ENCODE results near the gene MICAL1.

The MICAL1 gene, protein sequence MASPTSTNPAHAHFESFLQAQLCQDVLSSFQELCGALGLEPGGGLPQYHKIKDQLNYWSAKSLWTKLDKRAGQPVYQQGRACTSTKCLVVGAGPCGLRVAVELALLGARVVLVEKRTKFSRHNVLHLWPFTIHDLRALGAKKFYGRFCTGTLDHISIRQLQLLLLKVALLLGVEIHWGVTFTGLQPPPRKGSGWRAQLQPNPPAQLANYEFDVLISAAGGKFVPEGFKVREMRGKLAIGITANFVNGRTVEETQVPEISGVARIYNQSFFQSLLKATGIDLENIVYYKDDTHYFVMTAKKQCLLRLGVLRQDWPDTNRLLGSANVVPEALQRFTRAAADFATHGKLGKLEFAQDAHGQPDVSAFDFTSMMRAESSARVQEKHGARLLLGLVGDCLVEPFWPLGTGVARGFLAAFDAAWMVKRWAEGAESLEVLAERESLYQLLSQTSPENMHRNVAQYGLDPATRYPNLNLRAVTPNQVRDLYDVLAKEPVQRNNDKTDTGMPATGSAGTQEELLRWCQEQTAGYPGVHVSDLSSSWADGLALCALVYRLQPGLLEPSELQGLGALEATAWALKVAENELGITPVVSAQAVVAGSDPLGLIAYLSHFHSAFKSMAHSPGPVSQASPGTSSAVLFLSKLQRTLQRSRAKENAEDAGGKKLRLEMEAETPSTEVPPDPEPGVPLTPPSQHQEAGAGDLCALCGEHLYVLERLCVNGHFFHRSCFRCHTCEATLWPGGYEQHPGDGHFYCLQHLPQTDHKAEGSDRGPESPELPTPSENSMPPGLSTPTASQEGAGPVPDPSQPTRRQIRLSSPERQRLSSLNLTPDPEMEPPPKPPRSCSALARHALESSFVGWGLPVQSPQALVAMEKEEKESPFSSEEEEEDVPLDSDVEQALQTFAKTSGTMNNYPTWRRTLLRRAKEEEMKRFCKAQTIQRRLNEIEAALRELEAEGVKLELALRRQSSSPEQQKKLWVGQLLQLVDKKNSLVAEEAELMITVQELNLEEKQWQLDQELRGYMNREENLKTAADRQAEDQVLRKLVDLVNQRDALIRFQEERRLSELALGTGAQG

DNA sequence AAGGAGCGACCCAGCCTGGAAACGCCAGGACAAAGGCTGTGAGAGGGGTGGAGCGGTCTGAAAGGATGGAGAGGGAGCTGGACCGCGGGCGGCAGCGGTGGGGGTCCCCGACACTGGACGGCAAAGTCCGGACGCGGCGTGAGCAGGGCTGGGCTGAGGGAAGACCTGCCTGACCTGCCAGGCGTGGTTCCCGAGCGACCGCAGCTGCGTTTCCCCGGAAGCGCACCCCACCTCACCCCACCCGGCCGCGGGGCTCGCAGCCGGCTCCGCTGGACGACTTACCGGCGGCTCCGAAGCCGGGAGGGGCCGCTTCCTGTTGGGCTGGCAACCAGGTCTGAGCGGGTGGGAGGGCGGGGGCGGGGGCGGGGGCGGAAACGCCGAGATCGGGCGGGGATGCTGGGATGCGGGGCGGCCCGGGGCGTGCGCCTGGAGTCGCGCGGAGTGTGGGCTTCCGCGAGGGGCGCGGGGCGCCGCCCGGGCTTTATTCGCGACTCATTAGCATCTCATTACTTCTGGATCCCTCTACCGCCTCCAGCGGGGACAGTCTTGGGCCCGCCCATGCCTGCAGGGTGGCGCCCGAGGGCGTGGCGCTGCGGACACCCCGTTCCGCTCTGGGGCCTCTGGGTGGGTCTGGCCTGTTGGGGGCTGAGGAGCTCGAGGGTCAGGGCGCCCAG, at the start of gene MICAL1:
Gene MICAL1 (minus strand): TSS at position 336 of the 674 bp plus-strand sequence. CDS start 1,576 bp downstream, outside the sequence.
- Histone ChIP-seq H3K36me3 (ENCODE audit: insufficient read depth) (no peaks in the 10 kb centered on the region), H3K4me2 (peak within 1 kb of the TSS; percentile 82), H3K4me1 (ENCODE audit: low read depth, poor library complexity, severe bottlenecking) (peaks cover 41% of the 10 kb centered on the region), H3K4me3 (IDR thresholded peaks at IDR 0.05; ENCODE audit: insufficient read depth, low read depth, low read length) (no peak within 1 kb of the TSS), H3K9ac (peak within 1 kb of the TSS; percentile 25; the same call in 1 of the 2 replicates), H4K20me1 (ENCODE audit: insufficient read depth) (no peaks in the 10 kb centered on the region), H2AFZ (ENCODE audit: low read depth) (peak within 1 kb of the TSS; percentile 38), H3K27me3 (ENCODE audit: insufficient read depth, low read depth) (no peaks in the 10 kb centered on the region), H3K79me2 (ENCODE audit: insufficient read depth, low read depth) (no peaks in the 10 kb centered on the region), H3K27ac (no peak within 1 kb of the TSS)
- TF ChIP-seq, protein P1, sequence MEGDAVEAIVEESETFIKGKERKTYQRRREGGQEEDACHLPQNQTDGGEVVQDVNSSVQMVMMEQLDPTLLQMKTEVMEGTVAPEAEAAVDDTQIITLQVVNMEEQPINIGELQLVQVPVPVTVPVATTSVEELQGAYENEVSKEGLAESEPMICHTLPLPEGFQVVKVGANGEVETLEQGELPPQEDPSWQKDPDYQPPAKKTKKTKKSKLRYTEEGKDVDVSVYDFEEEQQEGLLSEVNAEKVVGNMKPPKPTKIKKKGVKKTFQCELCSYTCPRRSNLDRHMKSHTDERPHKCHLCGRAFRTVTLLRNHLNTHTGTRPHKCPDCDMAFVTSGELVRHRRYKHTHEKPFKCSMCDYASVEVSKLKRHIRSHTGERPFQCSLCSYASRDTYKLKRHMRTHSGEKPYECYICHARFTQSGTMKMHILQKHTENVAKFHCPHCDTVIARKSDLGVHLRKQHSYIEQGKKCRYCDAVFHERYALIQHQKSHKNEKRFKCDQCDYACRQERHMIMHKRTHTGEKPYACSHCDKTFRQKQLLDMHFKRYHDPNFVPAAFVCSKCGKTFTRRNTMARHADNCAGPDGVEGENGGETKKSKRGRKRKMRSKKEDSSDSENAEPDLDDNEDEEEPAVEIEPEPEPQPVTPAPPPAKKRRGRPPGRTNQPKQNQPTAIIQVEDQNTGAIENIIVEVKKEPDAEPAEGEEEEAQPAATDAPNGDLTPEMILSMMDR (conservative IDR thresholded peaks at IDR 0.05; ENCODE audit: low read depth, low read length): no peak

DNA sequence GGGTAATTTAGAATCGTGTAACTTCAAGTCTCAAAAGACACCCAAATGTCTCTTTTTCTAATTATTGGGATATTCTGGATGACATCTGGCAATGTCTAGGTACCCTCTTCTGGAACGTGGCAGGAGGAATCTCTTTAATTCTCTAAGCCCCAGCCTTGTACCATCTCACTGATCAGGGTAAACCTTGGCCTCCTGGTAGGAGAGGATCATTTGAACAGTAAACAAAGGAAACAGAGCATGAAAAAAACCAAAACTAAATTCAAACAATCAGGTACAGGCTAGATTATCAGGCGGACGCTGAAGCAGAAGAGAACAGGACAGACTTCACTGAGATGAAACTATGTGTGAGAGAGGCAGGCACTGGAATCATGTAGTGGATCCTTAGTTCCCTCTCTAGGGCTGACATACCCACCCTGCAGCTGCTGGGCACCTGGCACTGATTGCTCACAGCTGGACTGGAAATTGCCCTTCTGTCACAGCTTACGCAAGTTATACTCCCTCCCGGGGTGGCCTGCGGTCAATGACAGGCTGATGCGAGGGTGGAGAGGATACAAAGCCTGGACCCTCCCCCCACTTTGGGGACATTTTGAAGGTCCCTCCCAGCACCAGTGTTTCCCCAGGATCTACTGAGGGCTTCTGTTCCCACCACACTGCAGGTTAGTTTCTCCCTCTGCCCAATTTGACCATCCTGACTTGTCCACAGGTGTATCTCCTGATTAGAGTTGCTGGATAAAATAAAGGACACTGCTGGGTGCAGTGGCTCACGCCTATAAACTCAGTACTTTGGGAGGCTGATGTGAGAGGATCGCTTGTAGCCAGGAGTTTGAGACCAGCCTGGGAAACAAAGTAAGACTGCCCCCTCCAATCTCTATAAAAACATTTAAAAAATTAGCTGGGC, 48.0 kb upstream of the MICAL1 start:
- no peak overlapping the region for H3K4me2 ChIP-seq
- H4K20me1 ChIP-seq (ENCODE audit: insufficient read depth): no peaks in the 10 kb centered on the region
- no peaks in the 10 kb centered on the region for H3K27me3 ChIP-seq (ENCODE audit: insufficient read depth, low read depth)
- H3K9ac ChIP-seq: no peak overlapping the region
- H3K27ac ChIP-seq: no peak overlapping the region
- H3K4me3 ChIP-seq (IDR thresholded peaks at IDR 0.05; ENCODE audit: insufficient read depth, low read depth, low read length): no peak overlapping the region
- H2AFZ ChIP-seq (ENCODE audit: low read depth): no peak overlapping the region
- no peaks in the 10 kb centered on the region for H3K4me1 ChIP-seq (ENCODE audit: low read depth, poor library complexity, severe bottlenecking)
- H3K79me2 ChIP-seq (ENCODE audit: insufficient read depth, low read depth): no peaks in the 10 kb centered on the region
- no peaks in the 10 kb centered on the region for H3K36me3 ChIP-seq (ENCODE audit: insufficient read depth)
- TF ChIP-seq, protein P1 (conservative IDR thresholded peaks at IDR 0.05; ENCODE audit: low read depth, low read length): no peak

DNA sequence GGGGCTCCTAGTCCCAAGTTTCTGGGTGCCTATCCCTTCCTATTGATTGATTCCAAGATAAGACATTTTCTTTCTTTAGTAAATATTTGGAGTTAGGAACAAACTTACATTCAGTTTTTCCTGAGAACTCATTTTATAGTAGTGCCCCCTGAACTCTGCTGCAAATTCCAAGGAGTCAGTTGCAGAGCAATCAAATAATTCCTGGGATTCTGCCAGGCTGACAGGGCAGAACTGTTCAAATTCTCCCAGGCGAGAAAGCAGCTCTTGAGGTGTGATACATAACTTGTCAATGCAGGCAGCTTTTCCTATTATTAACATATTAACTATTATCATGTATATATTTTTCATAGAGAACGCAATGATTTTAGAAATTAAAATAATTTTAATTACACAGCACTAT, 43.4 kb upstream of the MICAL1 start:
- H3K4me1 ChIP-seq (ENCODE audit: low read depth, poor library complexity, severe bottlenecking): no peaks in the 10 kb centered on the region
- H3K4me3 ChIP-seq (IDR thresholded peaks at IDR 0.05; ENCODE audit: insufficient read depth, low read depth, low read length): no peak overlapping the region

More for the DNA sequence above, 43.4 kb upstream of the MICAL1 start:
- no peaks in the 10 kb centered on the region for H3K79me2 ChIP-seq (ENCODE audit: insufficient read depth, low read depth)
- no peaks in the 10 kb centered on the region for H3K27me3 ChIP-seq (ENCODE audit: insufficient read depth, low read depth)
- H3K36me3 ChIP-seq (ENCODE audit: insufficient read depth): no peaks in the 10 kb centered on the region; the same call in 1 of the 2 replicates
- TF ChIP-seq, protein P1 (conservative IDR thresholded peaks at IDR 0.05; ENCODE audit: low read depth, low read length): no peak
- no peak overlapping the region for H3K4me2 ChIP-seq
- no peak overlapping the region for H3K27ac ChIP-seq
- no peak overlapping the region for H2AFZ ChIP-seq (ENCODE audit: low read depth)
- H4K20me1 ChIP-seq (ENCODE audit: insufficient read depth): no peaks in the 10 kb centered on the region
- no peak overlapping the region for H3K9ac ChIP-seq
